ENCODE results near the gene THBS2. TPM values are rescaled to one million over a fixed set of nuclear protein-coding genes. Genes with fewer than 3 reads are reported as not detected.

Gene THBS2
- total and polyA plus RNA-seq, 2 of the 8 experiments (the other 6 are each of a cell fraction or from before 2014, with no cell fraction given): 11.0 to 22.5 TPM

- H4K20me1 ChIP-seq (replicated peaks in 1 of 2; ENCODE audit: control insufficient read depth in 1 of 2, insufficient read depth in 2 of 2, low read length in 2 of 2): peaks cover 0 to 10% of the 10 kb centered on the region in 2 experiments
- no peaks in the 10 kb centered on the region for H3K79me2 ChIP-seq (ENCODE audit: control insufficient read depth in 1 of 2, insufficient read depth in 2 of 2, low read length in 2 of 2)
- H3K23ac ChIP-seq (ENCODE audit: insufficient read length): no peak overlapping the region
- H3K36me3 ChIP-seq (ENCODE audit: control insufficient read depth in 2 of 4, insufficient read depth in 4 of 4, low read length in 3 of 4): peaks cover 0 to 20% (median 15%) of the 10 kb centered on the region in 4 experiments; a peak in 6 of 8 replicates
- H3K23me2 ChIP-seq (ENCODE audit: low read depth, low read length): peaks cover 13% of the 10 kb centered on the region; the same call in 1 of the 2 replicates
- peak overlapping the region; percentile 75; the same call in 1 of the 2 replicates for H2BK15ac ChIP-seq (ENCODE audit: low read length)
- FAIRE-seq (no peak), DNase-seq (ENCODE audit: low read depth in 1 of 2, low spot score in 2 of 2) (no peak)
- H3K4me2 ChIP-seq (ENCODE audit: insufficient read depth in 1 of 2, low read depth in 2 of 2, low read length in 2 of 2): no peak overlapping the region
- CTCF ChIA-PET (ENCODE audit: partially characterized antibody): no interaction called here
- H2BK12ac ChIP-seq (ENCODE audit: low read depth, low read length): no peak overlapping the region
- no peak overlapping the region for H3K4ac ChIP-seq (replicated peaks; ENCODE audit: insufficient read length, low read depth, low read length)
- H4K91ac ChIP-seq (replicated peaks; ENCODE audit: insufficient read length, low read length): no peak overlapping the region
- no peak overlapping the region for H3K4me3 ChIP-seq (ENCODE audit: extremely low read depth in 1 of 4, insufficient read depth in 2 of 4, low read depth in 3 of 4, low read length in 4 of 4)
- H2AFZ ChIP-seq (ENCODE audit: low read length): no peak overlapping the region
- H2AK5ac ChIP-seq (ENCODE audit: low read depth, low read length): no peak overlapping the region
- H4K5ac ChIP-seq (ENCODE audit: insufficient read length, low read depth, low read length): no peak overlapping the region
- H3K18ac ChIP-seq (ENCODE audit: extremely low read depth, low read length): no peak overlapping the region
- POLR2A ChIA-PET (ENCODE audit: partially characterized antibody): interaction anchor here (1.2 to 1.3 kb wide), 2 partner anchors 9 to 11 kb away, joined by 3 read pairs; no protein-coding TSS in a partner anchor
- H2BK120ac ChIP-seq (replicated peaks; ENCODE audit: low read depth, low read length): no peak overlapping the region
- H3K9me3 ChIP-seq (ENCODE audit: insufficient read depth in 2 of 2, low read depth in 1 of 2, low read length in 1 of 2): peaks cover 0 to 7% of the 10 kb centered on the region in 2 experiments; a peak in 2 of 4 replicates
- H2BK5ac ChIP-seq (ENCODE audit: low read depth, low read length): no peak overlapping the region
- H3K9ac ChIP-seq (replicated peaks in 1 of 4; ENCODE audit: extremely low read depth in 1 of 4, low read depth in 3 of 4, low read length in 3 of 4): no peak overlapping the region
- H3K4me1 ChIP-seq (replicated peaks in 1 of 4; ENCODE audit: control insufficient read depth in 3 of 4, insufficient read depth in 4 of 4, low read length in 3 of 4): peaks cover 9 to 29% (median 15%) of the 10 kb centered on the region in 4 experiments
- no peak overlapping the region for H3K14ac ChIP-seq (ENCODE audit: insufficient read length)
- WGBS, 2 experiments (ENCODE audit: extremely low coverage in 1 of 2, insufficient coverage in 1 of 2, insufficient read length in 1 of 2, insufficient replicate concordance in 2 of 2, low coverage in 1 of 2, low lambda C conversion rate in 2 of 2, missing lambda C conversion rate in 1 of 2): 92% methylated on average over 16 of the region's 16 CpGs; no CpG with 5 or more reads in 1 of the 2 experiments
- H2BK20ac ChIP-seq (ENCODE audit: low read length): 0 out of 2 replicates have a peak overlapping the region, but pooled peaks have one; percentile 40
- no peak overlapping the region for H3K27ac ChIP-seq (ENCODE audit: low read depth, low read length)
- H4K8ac ChIP-seq (ENCODE audit: extremely low read depth, insufficient read depth, low read length): no peak overlapping the region
- H3K56ac ChIP-seq (replicated peaks; ENCODE audit: insufficient read length, low read depth, low read length): no peak overlapping the region
- H3K27me3 ChIP-seq (replicated peaks in 1 of 4; ENCODE audit: control insufficient read depth in 3 of 4, extremely low read depth in 1 of 4, insufficient read depth in 3 of 4, low read length in 3 of 4): peaks cover 0 to 9% (median 4%) of the 10 kb centered on the region in 4 experiments; a peak in 5 of 7 replicates
- no peaks in the 10 kb centered on the region for H3K79me1 ChIP-seq (ENCODE audit: low read depth, low read length)
- TF ChIP-seq SP2 (IDR thresholded peaks at IDR 0.05; ENCODE audit: low read length) (no peak), E2F6 (IDR thresholded peaks at IDR 0.05) (no peak), SIX5 (IDR thresholded peaks at IDR 0.05; ENCODE audit: low read depth, low read length) (no peak), CBX5 (IDR thresholded peaks at IDR 0.05; ENCODE audit: low read depth, low read length) (no peak), EZH2 (IDR thresholded peaks at IDR 0.05; ENCODE audit: low read depth, low read length, severe bottlenecking) (no peak), GTF2F1 (IDR thresholded peaks at IDR 0.05; ENCODE audit: borderline replicate concordance, low read depth, low read length) (no peak), POU5F1 (IDR thresholded peaks at IDR 0.05; ENCODE audit: low read depth, low read length) (no peak), SIN3A (conservative IDR thresholded peaks at IDR 0.05 in 1 of 2, IDR thresholded peaks at IDR 0.05 in 1 of 2; ENCODE audit: low read depth in 1 of 2, low read length in 2 of 2) (no peak), SIRT6 (IDR thresholded peaks at IDR 0.05; ENCODE audit: low read length) (no peak), SUZ12 (IDR thresholded peaks at IDR 0.05; ENCODE audit: low read length) (no peak), ATF3 (IDR thresholded peaks at IDR 0.05; ENCODE audit: insufficient read depth, low read depth, low read length) (no peak), EGR1 (IDR thresholded peaks at IDR 0.05; ENCODE audit: borderline replicate concordance, low read depth, low read length) (no peak), TEAD4 (IDR thresholded peaks at IDR 0.05; ENCODE audit: low read depth, low read length) (no peak)
Measured at GRCh38 chr6:169249057-169249456, 4.6 kb downstream of the THBS2 start.

All from H1 (cell line).